Measurements from ENCODE around the gene GSTM2. TPM values are rescaled to one million over a fixed set of nuclear protein-coding genes. Genes with fewer than 3 reads are reported as not detected.
"Not testable (repeated sequence)": the region's sequence is repeated elsewhere in the genome, so short reads cannot be mapped to it uniquely, and the experiment has no call there.

GSTM2 gene
- total RNA-seq, 1 donor, result 14.8 TPM

- no peak overlapping the region for H3K27ac ChIP-seq (ENCODE audit: low read depth, low read length)
- no peak overlapping the region for H3K4me3 ChIP-seq (ENCODE audit: insufficient read depth, low read length)
- TF ChIP-seq CTCF (IDR thresholded peaks at IDR 0.05; ENCODE audit: extremely low read depth, low read depth, low read length), result no peak
- H3K9me3 ChIP-seq (ENCODE audit: low read depth, low read length), result no peaks in the 10 kb centered on the region
- no peak overlapping the region for H2AFZ ChIP-seq (ENCODE audit: low read length)
- H3K79me2 ChIP-seq (ENCODE audit: insufficient read depth, low read length), result no peaks in the 10 kb centered on the region
- no peak for DNase-seq (ENCODE audit: insufficient read length, low spot score, missing footprints)
- H3K36me3 ChIP-seq (ENCODE audit: insufficient read depth, low read length), result no peaks in the 10 kb centered on the region
- no peaks in the 10 kb centered on the region for H3K27me3 ChIP-seq (ENCODE audit: insufficient read depth, low read length)
- peaks cover 11% of the 10 kb centered on the region for H3K4me1 ChIP-seq (ENCODE audit: insufficient read depth, low read length)
- no peak overlapping the region for H3K4me2 ChIP-seq (ENCODE audit: insufficient read depth, low read length)
- no peaks in the 10 kb centered on the region for H4K20me1 ChIP-seq (ENCODE audit: insufficient read depth, low read length)
These were observed 7.7 kb upstream of the GSTM2 start for GRCh38 chr1:109659997-109660690.

GRCh38 chr1:109660691-109661026, 7.2 kb upstream of the GSTM2 start:
- not testable (repeated sequence) for H4K20me1 ChIP-seq (ENCODE audit: insufficient read depth, low read length); H3K9me3 ChIP-seq (ENCODE audit: low read depth, low read length); DNase-seq (ENCODE audit: insufficient read length, low spot score, missing footprints); H2AFZ ChIP-seq (ENCODE audit: low read length); H3K4me3 ChIP-seq (ENCODE audit: insufficient read depth, low read length); H3K36me3 ChIP-seq (ENCODE audit: insufficient read depth, low read length); H3K4me1 ChIP-seq (ENCODE audit: insufficient read depth, low read length); H3K4me2 ChIP-seq (ENCODE audit: insufficient read depth, low read length); H3K27me3 ChIP-seq (ENCODE audit: insufficient read depth, low read length); H3K27ac ChIP-seq (ENCODE audit: low read depth, low read length); H3K79me2 ChIP-seq (ENCODE audit: insufficient read depth, low read length)

- Histone ChIP-seq H3K4me2 (ENCODE audit: insufficient read depth, low read length) (no peak overlapping the region), H3K79me2 (ENCODE audit: insufficient read depth, low read length) (no peaks in the 10 kb centered on the region), H3K27ac (ENCODE audit: low read depth, low read length) (no peak overlapping the region), H3K9me3 (ENCODE audit: low read depth, low read length) (no peaks in the 10 kb centered on the region), H3K27me3 (ENCODE audit: insufficient read depth, low read length) (no peaks in the 10 kb centered on the region), H4K20me1 (ENCODE audit: insufficient read depth, low read length) (no peaks in the 10 kb centered on the region), H3K36me3 (ENCODE audit: insufficient read depth, low read length) (no peaks in the 10 kb centered on the region), H3K4me1 (ENCODE audit: insufficient read depth, low read length) (peaks cover 5% of the 10 kb centered on the region), H3K4me3 (ENCODE audit: insufficient read depth, low read length) (no peak overlapping the region), H2AFZ (ENCODE audit: low read length) (no peak overlapping the region)
- DNase-seq (ENCODE audit: insufficient read length, low spot score, missing footprints), result no peak
- no peak for TF ChIP-seq CTCF (IDR thresholded peaks at IDR 0.05; ENCODE audit: extremely low read depth, low read depth, low read length)
These were observed 6.5 kb upstream of the GSTM2 start for GRCh38 chr1:109661391-109661790.

GRCh38 chr1:109664671-109665070, 3.2 kb upstream of the GSTM2 start:
- Histone ChIP-seq H3K4me2 (ENCODE audit: insufficient read depth, low read length) (no peak overlapping the region), H3K27me3 (ENCODE audit: insufficient read depth, low read length) (no peaks in the 10 kb centered on the region), H3K4me1 (ENCODE audit: insufficient read depth, low read length) (peaks cover 11% of the 10 kb centered on the region), H2AFZ (ENCODE audit: low read length) (no peak overlapping the region), H3K79me2 (ENCODE audit: insufficient read depth, low read length) (no peaks in the 10 kb centered on the region), H4K20me1 (ENCODE audit: insufficient read depth, low read length) (no peaks in the 10 kb centered on the region), H3K27ac (ENCODE audit: low read depth, low read length) (no peak overlapping the region), H3K36me3 (ENCODE audit: insufficient read depth, low read length) (no peaks in the 10 kb centered on the region), H3K4me3 (ENCODE audit: insufficient read depth, low read length) (no peak overlapping the region), H3K9me3 (ENCODE audit: low read depth, low read length) (no peaks in the 10 kb centered on the region)
- DNase-seq (ENCODE audit: insufficient read length, low spot score, missing footprints), result no peak
- TF ChIP-seq CTCF (IDR thresholded peaks at IDR 0.05; ENCODE audit: extremely low read depth, low read depth, low read length), result no peak
